Measurements from ENCODE around the gene GRK4. TPM values are rescaled to one million over a fixed set of nuclear protein-coding genes. Genes with fewer than 3 reads are reported as not detected.

GRK4 gene
- total and polyA plus RNA-seq, 2 of the 4 experiments (the other 2 are of a cell fraction), result 1.6 to 2.2 TPM

DNA sequence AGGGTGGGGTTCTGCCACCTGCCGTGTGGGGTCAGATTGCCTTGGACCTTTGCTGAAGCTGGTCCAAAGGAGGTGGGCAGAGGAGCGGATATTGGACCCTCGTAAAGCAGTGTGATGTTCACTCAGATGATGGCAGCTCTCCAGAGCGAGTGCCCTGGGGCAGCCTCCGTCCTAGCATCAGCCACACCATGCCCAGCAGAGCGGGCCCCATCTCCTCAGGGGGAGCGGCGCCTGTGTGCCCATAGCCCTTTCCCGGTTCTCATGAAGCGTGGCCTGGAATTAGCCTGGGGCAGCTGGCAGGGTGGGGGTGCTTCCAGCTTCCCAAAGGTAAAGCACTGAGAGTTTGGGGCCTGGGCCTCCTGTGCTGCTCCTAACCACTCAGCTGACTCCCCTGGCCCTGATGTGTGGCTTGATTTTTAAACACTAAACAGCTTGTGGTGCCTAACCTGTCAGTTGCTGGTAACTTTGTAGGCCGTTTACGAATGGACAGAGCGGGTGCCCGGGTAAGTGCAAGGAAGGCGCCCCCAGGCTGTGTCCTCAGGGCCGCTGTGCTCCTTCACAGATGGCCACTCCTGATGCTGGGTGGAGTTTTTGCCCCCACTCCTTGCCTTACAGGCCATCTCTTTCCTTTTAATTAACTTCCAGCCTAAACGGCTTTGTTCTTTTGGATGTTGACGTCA is 36.2 kb upstream of the GRK4 start:
- Histone ChIP-seq H2BK120ac (ENCODE audit: low read depth, low read length) (no peak overlapping the region), H2AK9ac (replicated peaks; ENCODE audit: low read depth, low read length, poor library complexity) (no peak overlapping the region), H2BK15ac (ENCODE audit: low read depth, low read length) (no peak overlapping the region), H2BK5ac (ENCODE audit: low read depth, low read length, poor library complexity, severe bottlenecking) (no peak overlapping the region), H2AK5ac (ENCODE audit: low read depth, low read length) (no peak overlapping the region), H3K27ac (ENCODE audit: insufficient read depth, low read length) (no peak overlapping the region), H4K5ac (ENCODE audit: low read depth, low read length) (no peak overlapping the region), H3K14ac (replicated peaks; ENCODE audit: low read depth, low read length) (no peak overlapping the region), H4K8ac (ENCODE audit: low read depth in 2 of 2, low read length in 2 of 2) (no peak overlapping the region), H3K56ac (ENCODE audit: extremely low read depth, insufficient read depth, low read length) (no peak overlapping the region), H3K4ac (ENCODE audit: low read depth, low read length) (no peak overlapping the region), H3K4me3 (ENCODE audit: insufficient read depth, low read depth, low read length) (no peak overlapping the region), H3K9ac (ENCODE audit: low read depth, low read length) (no peak overlapping the region), H2AFZ (replicated peaks; ENCODE audit: low read length, poor library complexity) (no peak overlapping the region), H3K4me2 (ENCODE audit: low read depth, low read length) (no peak overlapping the region), H3K4me1 (ENCODE audit: control insufficient read depth, insufficient read depth, low read length) (peaks cover 4% of the 10 kb centered on the region; the same call in 1 of the 2 replicates), H3K36me3 (ENCODE audit: control insufficient read depth, insufficient read depth, low read length) (peaks cover 84% of the 10 kb centered on the region), H3K9me1 (ENCODE audit: insufficient read depth, low read length) (peaks cover 12% of the 10 kb centered on the region; the same call in 1 of the 2 replicates), H3K18ac (ENCODE audit: low read depth, low read length) (no peak overlapping the region), H3K79me1 (ENCODE audit: low read depth in 1 of 2, low read length in 2 of 2) (peaks cover 12 to 57% of the 10 kb centered on the region in 2 experiments), H4K91ac (ENCODE audit: insufficient read depth, low read depth, low read length) (no peak overlapping the region), H2BK20ac (ENCODE audit: low read depth, low read length) (no peak overlapping the region), H3K9me3 (ENCODE audit: control insufficient read depth, insufficient read depth, low read length) (no peaks in the 10 kb centered on the region), H4K20me1 (ENCODE audit: insufficient read depth, low read length) (peaks cover 33% of the 10 kb centered on the region; the same call in 1 of the 2 replicates), H3K27me3 (ENCODE audit: control insufficient read depth, insufficient read depth, low read length) (no peaks in the 10 kb centered on the region), H3K23ac (ENCODE audit: low read depth, low read length) (no peak overlapping the region)
- CTCF ChIA-PET, result no interaction called here
- POLR2A ChIA-PET (ENCODE audit: unreplicated experiment), result no interaction called here
- 95% methylated on average over 12 of the region's 18 CpGs; no CpG with 5 or more reads in 1 of the 2 experiments for WGBS, 2 experiments (ENCODE audit: extremely low coverage in 2 of 2, insufficient read length in 1 of 2)
- DNase-seq (no peak), ATAC-seq (ENCODE audit: low read depth) (no peak)
- no TSS peak for BruUV-seq (replicated peaks)
- in situ Hi-C loops (cut with MboI; ENCODE audit: low sequenced_read_pairs), result no loop called here
- dilution Hi-C loops (cut with HindIII; ENCODE audit: low sequenced_read_pairs, unreplicated experiment), result no loop called here
- TF ChIP-seq CHD1 (IDR thresholded peaks at IDR 0.05; ENCODE audit: low read depth, low read length) (no peak), POLR2A (IDR thresholded peaks at IDR 0.05; ENCODE audit: low read depth, low read length) (no peak), MAZ (IDR thresholded peaks at IDR 0.05; ENCODE audit: borderline replicate concordance, low read depth, low read length) (no peak), RAD21 (IDR thresholded peaks at IDR 0.05; ENCODE audit: low read length) (no peak), SMC3 (IDR thresholded peaks at IDR 0.05; ENCODE audit: low read depth, low read length) (no peak), MXI1 (IDR thresholded peaks at IDR 0.05; ENCODE audit: borderline replicate concordance, low read depth, low read length) (no peak)
- TF ChIP-seq, protein P1, sequence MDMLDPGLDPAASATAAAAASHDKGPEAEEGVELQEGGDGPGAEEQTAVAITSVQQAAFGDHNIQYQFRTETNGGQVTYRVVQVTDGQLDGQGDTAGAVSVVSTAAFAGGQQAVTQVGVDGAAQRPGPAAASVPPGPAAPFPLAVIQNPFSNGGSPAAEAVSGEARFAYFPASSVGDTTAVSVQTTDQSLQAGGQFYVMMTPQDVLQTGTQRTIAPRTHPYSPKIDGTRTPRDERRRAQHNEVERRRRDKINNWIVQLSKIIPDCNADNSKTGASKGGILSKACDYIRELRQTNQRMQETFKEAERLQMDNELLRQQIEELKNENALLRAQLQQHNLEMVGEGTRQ (IDR thresholded peaks at IDR 0.05; ENCODE audit: low read depth, low read length), result no peak
- intact Hi-C loops (cut with micrococcal nuclease), result no loop called here
